Medulla oblongata (tissue), 1 donor: ENCODE results near the gene ZNF816.
"Not testable (repeated sequence)": the region's sequence is repeated elsewhere in the genome, so short reads cannot be mapped to it uniquely, and the experiment has no call there.

Source experiments
- DNase-seq: peaks from one replicate; pipeline ENCODE4 v3.0.0-alpha.2; 2015; ENCODE audit errors: extremely low spot score

The ZNF816 gene

GRCh38 chr19:52959613-52960295 lies 2.9 kb downstream of the ZNF816 start:
- no peak for DNase-seq

DNA sequence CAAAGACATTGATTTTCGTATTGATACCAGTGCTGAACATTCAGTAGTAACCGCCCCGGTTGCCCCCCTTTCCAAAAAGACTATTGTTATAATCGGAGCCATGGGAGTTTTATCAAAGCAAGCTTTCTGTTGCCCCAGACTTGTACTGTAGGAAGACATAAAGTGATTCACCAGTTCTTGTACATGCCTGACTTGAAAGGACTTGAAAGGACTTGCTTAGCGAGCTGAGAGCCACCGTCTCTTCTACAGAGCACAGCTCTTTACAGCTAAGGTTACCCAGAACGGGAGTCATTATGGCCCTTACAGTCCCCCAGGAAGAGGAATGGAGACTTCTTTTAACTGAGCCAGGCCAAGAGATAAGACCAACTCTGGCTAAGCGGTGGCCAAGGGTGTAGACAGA lies 5.1 kb downstream of the ZNF816 start:
- no peak for DNase-seq

GRCh38 chr19:52956917-52957316 lies 5.8 kb downstream of the ZNF816 start:
- DNase-seq = no peak

DNA sequence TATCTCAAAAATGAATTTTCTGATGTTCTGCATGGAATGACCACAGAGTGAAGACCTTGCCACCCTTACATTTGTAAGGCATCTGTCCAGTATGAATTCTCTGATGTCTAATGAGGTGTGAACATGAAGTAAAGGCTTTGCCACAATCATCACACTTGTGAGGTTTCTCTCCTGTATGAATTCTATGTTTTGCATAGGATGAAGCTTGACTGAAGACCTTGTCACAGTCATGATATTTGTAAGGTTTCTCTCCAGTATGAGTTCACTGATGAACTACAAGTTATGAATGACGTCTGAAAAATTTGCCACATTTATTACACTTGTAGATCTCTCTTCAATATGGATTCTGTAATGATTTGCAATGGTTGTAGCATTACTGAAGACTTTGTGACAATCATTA lies 13.3 kb downstream of the ZNF816 start:
- DNase-seq = no peak

DNA sequence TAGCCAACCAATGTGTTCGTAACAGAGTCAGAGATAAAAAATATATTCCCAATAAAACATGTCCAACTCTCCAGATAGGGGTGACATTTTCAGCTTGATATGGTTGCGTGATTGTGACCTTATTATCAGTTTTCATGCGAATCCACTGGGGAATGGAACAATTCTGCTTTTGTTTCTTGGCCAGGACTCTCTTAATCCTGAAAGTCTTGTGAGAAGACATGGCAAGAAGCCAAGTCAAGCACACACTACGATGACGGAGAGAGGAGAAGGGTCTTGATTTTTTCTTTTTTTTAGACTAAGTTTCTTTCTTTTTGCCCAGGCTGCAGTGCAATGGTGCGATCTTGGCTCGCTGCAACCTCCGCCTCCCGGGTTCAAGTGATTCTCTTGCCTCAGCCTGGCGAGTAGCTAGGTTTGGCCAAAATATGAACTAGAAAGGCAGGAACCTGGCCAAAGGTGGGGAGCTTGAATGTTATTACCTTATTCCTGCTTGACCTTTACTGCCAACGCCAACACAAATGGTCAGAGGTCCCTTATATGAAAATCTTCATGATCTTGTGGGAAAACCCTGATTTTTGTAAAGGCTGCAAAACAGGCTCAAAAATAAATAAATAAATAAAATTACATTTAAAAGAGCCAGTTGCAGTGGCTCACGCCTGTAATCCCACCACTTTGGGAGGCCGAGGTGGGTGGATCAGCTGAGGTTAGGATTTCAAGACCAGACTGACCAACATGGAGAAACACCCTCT lies 14.5 kb downstream of the ZNF816 start:
- DNase-seq = no peak

GRCh38 chr19:52946322-52947310 lies 16.1 kb downstream of the ZNF816 start:
- no peak for DNase-seq

- no peak for DNase-seq
These were observed 16.9 kb downstream of the ZNF816 start for GRCh38 chr19:52945652-52946321.

DNA sequence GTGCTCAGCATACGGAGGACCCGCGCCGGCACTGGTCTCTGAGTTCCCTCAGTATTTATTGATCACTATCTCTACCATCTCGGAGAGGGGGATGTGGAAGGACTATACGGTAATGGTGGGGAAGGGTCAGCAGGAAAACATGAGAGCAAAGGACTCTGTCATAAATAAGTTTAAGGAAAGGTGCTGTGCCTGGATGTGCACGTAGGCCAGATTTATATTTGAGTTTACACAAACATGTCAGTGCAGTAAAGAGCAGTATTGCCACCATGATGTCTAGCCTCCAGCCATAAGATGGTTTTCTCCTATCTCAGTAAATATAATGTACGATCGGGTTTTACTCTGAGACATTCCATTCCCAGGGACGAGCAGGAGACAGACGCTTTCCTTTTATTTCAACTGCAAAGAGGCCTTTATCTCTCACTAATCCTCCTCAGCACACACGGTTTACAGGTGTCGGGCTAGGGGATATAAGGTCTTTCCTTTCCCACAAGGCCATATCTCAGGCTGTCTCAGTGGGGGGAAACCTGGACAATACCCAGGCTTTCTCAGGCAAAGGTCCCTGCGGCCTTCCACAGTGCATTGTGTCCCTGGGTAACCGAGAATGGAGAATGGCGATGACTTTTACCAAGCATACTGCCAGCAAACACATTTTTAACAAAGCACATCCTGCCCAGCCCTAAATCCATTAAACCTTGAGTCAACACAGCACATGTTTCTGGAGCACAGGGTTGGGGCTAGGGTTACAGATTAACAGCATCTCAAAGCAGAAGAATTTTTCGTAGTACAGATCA lies 17.8 kb downstream of the ZNF816 start:
- DNase-seq = not testable (repeated sequence)

DNA sequence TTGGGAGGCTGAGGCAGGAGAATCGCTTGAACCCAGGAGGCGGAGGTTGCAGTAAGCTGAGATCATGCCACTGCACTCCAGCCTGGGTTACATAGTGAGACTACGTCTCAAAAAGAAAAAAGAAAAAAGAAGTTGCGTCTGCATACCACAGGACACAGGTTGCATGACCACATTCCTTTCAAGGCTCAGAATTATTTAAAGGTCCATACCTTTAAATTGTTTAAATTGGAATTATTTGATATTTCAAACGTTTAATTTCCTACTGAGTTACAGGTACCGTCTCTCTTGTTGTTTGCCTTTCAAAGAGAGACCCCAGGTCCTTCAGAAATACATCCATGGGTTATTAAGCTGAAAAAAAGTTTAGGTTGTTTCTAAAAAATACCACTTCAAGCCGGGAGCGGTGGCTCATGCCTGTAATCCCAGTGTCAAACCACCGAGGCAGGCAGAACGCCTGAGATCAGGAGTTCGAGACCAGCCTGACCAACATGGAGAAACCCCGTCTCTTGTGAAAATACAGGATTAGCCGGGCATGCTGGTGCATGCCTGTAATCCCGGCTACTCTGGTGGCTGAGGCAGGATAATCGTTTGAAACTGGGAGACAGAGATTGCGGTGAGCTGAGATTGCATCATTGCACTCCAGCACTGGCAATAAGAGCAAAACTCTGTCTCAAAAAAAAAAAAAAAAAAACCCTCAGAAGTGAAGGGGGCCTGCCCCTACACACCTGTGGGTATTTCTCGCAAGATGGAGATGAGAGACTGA lies 18.6 kb downstream of the ZNF816 start:
- DNase-seq = no peak

DNA sequence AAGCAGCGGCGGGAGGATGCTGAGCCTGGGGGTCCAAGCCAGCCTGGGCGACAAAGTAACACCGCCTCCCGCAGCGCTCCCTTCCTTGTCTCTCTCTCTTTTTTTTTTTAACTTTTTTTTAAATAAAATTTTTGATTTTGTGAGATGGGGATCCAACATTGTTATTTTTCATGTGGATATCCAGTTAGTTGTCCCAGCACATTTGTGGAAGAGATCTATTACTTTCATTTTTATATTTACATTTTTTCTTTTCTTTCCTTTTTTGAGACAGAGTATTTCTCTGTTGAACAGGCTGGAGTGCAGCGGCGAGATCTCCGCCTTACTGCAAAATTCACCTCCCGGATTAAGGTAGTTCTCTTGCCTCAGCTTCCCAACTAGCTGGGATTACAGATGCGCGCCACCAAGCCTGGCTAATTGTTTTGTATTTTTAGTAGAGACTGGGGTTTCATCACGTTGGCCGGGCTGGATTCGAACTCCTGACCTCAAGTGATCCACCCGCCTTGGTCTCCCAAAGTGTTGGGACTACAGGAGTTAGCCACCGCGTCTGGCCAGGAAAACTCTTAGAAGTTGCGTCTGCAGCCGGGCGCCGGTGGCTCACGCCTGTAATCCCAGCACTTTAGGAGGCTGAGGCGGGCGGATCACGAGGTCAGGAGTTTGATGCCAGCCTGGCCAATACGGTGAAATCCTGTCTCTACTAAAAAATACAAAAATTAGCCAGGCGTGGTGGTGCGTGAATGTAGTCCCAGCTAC lies 19.4 kb downstream of the ZNF816 start:
- DNase-seq = no peak

GRCh38 chr19:52942386-52943133 lies 20.1 kb downstream of the ZNF816 start:
- peak; percentile 84 for DNase-seq

GRCh38 chr19:52941941-52942385 lies 20.7 kb downstream of the ZNF816 start:
- no peak for DNase-seq

- not testable (repeated sequence) for DNase-seq
These were observed 21.2 kb downstream of the ZNF816 start for GRCh38 chr19:52941523-52941922.

GRCh38 chr19:52940905-52941304 lies 21.8 kb downstream of the ZNF816 start:
- not testable (repeated sequence) for DNase-seq

DNA sequence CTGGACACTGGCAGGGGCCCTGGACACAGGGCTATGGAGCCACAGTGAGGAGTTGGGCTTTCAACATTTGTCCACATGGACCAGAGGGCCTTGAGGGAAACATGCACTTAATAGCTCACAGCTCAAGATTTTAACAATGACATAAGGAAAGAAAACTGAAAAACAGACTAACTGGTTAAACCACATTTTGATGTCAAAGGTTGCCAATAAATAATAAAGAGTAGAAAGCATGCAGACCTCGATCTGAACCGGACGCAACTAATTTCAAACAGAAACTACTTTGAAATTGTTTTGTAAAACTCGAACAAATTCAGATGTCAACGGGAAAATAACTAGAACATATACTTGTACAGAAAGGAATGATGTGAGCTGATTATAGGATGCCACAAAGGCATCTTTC lies 23.9 kb downstream of the ZNF816 start:
- no peak for DNase-seq

DNA sequence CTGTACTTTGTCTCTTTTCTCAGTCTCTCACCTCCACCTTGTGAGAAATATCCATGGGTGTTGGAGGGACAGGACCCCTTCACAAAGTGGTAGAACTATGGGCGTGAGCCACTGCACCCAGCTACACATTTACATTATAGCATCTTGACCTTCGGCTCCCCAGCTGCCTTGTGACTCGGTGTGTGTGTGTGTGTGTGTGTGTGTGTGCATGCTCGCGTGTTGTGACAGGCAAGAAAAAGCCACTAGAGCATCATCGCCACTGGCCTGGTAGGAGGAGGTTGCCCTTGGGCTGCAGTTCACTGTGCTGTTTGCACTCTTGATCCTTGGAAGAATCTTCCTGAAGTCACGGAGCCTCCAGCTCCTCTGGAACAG lies 25.7 kb downstream of the ZNF816 start:
- DNase-seq = no peak

- peak; percentile 38 for DNase-seq
These were observed 26.3 kb downstream of the ZNF816 start for GRCh38 chr19:52936151-52936953.

DNA sequence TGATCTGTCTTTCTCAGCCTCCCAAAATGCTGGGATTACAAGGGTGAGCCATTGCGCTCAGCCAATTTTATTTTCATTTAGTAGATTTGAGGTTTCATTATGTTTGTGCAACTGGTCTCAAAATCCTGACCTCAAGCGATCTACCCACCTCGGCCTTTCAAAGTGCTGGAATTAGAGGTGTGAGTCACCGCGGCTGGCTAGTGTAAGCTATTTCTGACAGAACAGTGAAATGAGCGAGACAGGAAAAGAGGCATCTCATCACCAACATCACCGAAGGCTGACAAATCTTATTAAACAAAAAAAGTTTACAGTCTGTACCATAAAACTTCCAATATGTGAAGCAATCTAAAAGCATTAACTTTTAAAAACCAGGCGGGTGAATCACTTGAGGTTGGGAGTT lies 27.2 kb downstream of the ZNF816 start:
- DNase-seq = no peak
